ENCODE measurements around the gene SYCP2L.
"Not testable (repeated sequence)": the region's sequence is repeated elsewhere in the genome, so short reads cannot be mapped to it uniquely, and the experiment has no call there.

The SYCP2L gene

DNA sequence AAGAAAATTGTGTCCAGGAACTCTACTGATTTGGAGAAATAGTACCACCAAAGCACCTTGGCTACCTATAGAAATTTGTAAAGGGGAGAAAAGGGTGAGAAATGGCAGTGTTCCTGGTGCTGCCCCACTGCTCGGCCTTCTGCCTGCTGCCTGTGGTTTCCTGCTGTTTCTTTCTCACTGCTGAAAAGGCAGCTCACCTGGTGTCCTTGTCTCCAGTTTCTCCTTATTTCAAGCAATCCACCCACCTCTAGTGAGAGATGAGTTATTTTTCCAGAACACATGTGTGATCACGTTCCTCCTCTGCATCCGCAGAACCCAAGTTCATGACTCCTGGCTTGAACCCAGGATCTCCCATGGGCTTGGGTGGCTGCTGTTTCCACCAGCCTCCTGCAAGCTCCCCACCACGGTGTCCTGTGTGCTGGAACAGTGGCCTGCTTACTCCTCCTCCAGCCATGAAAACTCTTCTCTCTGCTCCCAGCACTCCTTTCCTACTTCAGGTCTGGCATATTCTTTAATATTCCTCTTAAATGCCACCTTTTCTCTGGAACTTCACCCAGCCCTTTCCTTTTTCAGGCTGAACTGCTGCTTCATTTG is 108.4 kb downstream of the SYCP2L start:
- H3K27me3 ChIP-seq = no peaks in the 10 kb centered on the region
- H3K36me3 ChIP-seq = no peaks in the 10 kb centered on the region
- no peaks in the 10 kb centered on the region for H3K9me3 ChIP-seq
- H3K4me3 ChIP-seq (ENCODE audit: low read depth, low read length) = no peak overlapping the region
- TF ChIP-seq, protein P1, sequence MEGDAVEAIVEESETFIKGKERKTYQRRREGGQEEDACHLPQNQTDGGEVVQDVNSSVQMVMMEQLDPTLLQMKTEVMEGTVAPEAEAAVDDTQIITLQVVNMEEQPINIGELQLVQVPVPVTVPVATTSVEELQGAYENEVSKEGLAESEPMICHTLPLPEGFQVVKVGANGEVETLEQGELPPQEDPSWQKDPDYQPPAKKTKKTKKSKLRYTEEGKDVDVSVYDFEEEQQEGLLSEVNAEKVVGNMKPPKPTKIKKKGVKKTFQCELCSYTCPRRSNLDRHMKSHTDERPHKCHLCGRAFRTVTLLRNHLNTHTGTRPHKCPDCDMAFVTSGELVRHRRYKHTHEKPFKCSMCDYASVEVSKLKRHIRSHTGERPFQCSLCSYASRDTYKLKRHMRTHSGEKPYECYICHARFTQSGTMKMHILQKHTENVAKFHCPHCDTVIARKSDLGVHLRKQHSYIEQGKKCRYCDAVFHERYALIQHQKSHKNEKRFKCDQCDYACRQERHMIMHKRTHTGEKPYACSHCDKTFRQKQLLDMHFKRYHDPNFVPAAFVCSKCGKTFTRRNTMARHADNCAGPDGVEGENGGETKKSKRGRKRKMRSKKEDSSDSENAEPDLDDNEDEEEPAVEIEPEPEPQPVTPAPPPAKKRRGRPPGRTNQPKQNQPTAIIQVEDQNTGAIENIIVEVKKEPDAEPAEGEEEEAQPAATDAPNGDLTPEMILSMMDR (IDR thresholded peaks at IDR 0.05; ENCODE audit: low read depth, low read length) = no peak
- no peaks in the 10 kb centered on the region for H3K4me1 ChIP-seq
- DNase-seq = no peak

DNA sequence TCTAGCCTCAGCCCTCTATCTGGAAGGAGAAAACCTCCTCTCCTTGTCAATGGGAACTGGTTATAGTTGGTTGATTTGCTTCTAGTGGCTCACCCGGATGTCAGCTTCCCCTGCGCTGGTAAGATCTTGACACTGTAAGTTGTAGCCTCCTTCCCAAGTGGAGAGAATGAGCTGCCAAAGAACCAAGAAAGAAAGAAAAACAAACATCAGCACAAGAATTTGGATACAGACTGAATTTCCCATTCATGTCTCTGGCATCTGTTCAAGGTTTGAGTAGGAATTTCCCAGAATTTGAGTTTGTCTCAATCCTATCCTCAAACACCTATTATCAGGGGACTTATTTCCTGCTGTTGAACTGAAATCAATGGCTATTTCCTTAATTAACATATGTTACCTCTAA is 113.1 kb downstream of the SYCP2L start:
- H3K27me3 ChIP-seq = no peaks in the 10 kb centered on the region
- H3K36me3 ChIP-seq = no peaks in the 10 kb centered on the region
- H3K4me3 ChIP-seq (ENCODE audit: low read depth, low read length) = no peak overlapping the region
- TF ChIP-seq, protein P1 (IDR thresholded peaks at IDR 0.05; ENCODE audit: low read depth, low read length) = no peak
- H3K9me3 ChIP-seq = no peaks in the 10 kb centered on the region
- no peak for DNase-seq
- H3K4me1 ChIP-seq = no peaks in the 10 kb centered on the region

DNA sequence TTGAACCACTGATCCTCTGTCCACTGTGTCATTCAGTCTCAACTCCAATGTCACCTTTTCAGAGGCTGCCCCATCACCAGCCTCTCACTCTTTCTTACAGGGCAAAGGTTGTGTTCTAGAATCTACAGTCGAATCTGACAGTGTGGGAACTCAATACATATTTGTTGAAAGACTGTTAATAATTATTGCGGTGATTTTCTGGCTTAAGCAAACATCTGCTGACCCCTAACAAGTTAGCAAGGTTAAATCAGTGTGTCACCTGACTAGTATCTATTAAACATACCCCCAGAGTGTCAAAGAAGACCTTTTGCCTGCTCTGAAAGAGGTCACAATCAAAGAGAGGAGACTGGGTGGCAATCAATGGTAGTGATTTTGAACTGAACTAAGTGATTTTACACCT is 115.3 kb downstream of the SYCP2L start:
- DNase-seq = no peak
- no peak overlapping the region for H3K4me3 ChIP-seq (ENCODE audit: low read depth, low read length)
- no peaks in the 10 kb centered on the region for H3K9me3 ChIP-seq
- no peaks in the 10 kb centered on the region for H3K4me1 ChIP-seq
- H3K36me3 ChIP-seq = no peaks in the 10 kb centered on the region
- no peaks in the 10 kb centered on the region for H3K27me3 ChIP-seq
- TF ChIP-seq, protein P1 (IDR thresholded peaks at IDR 0.05; ENCODE audit: low read depth, low read length) = no peak

DNA sequence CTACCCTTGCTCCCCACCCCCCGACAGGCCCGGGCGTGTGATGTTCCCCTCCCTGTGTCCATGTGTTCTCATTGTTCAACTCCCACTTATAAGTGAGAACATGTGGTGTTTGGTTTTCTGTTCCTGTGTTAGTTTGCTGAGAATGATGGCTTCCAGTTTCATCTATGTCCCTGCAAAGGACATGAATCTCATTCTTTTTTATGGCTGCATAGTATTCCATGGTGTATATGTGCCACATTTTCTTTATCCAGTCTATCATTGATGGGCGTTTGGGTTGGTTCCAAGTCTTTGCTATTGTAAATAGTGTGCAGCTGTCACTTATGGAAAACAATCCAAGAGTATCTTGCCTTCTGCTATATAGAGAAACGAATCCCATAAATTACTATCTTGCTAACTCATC is 116.4 kb downstream of the SYCP2L start:
- not testable (repeated sequence) for H3K36me3 ChIP-seq; H3K4me3 ChIP-seq (ENCODE audit: low read depth, low read length); H3K4me1 ChIP-seq; H3K27me3 ChIP-seq; H3K9me3 ChIP-seq; DNase-seq

DNA sequence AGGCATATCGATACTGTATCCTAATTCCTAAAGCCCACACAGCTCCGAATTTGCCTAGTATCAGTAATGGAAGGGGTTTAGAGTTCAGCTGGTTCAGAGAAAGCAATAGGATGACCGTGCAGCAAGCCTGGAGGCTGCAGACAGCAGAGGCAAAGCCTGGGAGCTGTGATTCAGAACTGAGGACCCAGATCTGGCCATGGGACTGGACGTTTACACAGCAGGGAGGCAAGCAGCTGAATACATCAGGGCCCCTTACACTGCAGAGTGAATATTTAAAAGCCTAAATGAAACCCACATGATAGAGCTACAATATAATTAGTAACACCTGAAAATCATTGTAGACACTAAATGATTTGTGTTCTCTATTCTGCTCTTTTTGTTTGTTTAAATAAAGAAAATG is 119.2 kb downstream of the SYCP2L start:
- DNase-seq = no peak
- Histone ChIP-seq H3K4me1 (no peaks in the 10 kb centered on the region), H3K27me3 (0 out of 2 replicates have a peak, but pooled peaks cover 6% of the 10 kb centered on the region), H3K4me3 (ENCODE audit: low read depth, low read length) (no peak overlapping the region), H3K9me3 (no peaks in the 10 kb centered on the region), H3K36me3 (no peaks in the 10 kb centered on the region)
- TF ChIP-seq, protein P1 (IDR thresholded peaks at IDR 0.05; ENCODE audit: low read depth, low read length) = no peak

DNA sequence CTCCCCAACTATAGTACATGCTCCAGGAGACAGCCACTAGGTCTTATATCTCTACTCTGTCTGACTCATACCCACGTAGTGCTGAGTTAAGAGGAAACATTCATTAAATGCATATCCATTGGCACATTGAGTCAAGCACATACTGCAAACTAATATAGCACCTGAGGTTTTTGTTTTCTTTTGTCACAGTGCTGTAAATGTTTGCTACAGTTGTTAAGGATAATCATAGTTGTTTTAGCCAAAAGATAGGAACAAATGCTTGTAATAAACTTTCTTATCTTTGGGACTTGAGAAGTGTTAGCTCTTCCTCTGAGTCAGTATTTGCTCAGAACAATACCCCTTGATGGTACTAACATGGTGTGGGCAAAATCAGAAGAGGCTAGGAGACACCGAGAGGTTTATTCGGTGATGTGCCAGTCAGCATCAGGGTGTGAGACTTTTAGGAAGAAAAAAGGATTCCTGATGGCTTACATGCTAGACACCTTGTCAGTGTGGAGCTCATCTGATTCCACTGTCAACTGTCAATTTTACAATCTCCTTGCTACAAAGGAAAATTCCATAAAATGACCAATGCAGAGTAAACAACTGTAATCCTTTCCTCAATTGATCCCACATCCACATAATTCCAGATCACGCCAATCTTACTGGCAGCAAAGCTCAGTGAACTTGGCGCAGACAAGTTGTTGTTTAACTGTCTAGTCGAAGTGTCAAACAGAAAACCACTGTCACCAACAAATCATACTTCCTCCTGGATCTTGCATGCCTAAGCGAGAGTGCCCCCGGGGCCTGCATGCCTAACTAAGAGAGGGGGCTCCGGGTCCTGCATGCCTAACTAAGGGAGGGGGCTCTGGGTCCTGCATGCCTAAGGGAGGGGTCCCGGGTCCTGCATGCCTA is 121.1 kb downstream of the SYCP2L start:
- H3K4me1 ChIP-seq = no peaks in the 10 kb centered on the region
- no peak overlapping the region for H3K4me3 ChIP-seq (ENCODE audit: low read depth, low read length)
- H3K36me3 ChIP-seq = no peaks in the 10 kb centered on the region
- H3K27me3 ChIP-seq = 0 out of 2 replicates have a peak, but pooled peaks cover 6% of the 10 kb centered on the region
- TF ChIP-seq, protein P1 (IDR thresholded peaks at IDR 0.05; ENCODE audit: low read depth, low read length) = no peak
- H3K9me3 ChIP-seq = no peaks in the 10 kb centered on the region
- DNase-seq = no peak

Measured in BE2C (cell line).